Endothelial cell of umbilical vein (primary cell): ENCODE data around the gene IFITM2. TPM values are rescaled to one million over a fixed set of nuclear protein-coding genes. Genes with fewer than 3 reads are reported as not detected.

Experiments used
- BruUV-seq: library from RNA; stranded (reverse); fragments of 400-500 nt; replicated peaks from 2 replicates; lab custom pipeline; 2021; lab: Mats Ljungman, UMichigan
- CTCF ChIA-PET: fragments of 300-600, 350-600 bp; sonication (Branson Sonifier 250); formaldehyde crosslinking; loops from one replicate; lab custom pipeline; 2021; ENCODE audit warnings: antibody characterized with exemption, inconsistent platforms; lab: Charles Lee
- POLR2A ChIA-PET: fragments of 300-600, 350-600 bp; sonication (Branson Sonifier 250); formaldehyde crosslinking; loops from one replicate; lab custom pipeline; 2021; ENCODE audit warnings: antibody characterized with exemption, inconsistent platforms; lab: Charles Lee
- DNase-seq: peaks from one replicate; pipeline ENCODE4 v3.0.0-alpha.2; 2011; ENCODE audit warnings: low read depth, low spot score
- FAIRE-seq: peaks from 2 replicates; lab custom pipeline; 2011; peaks lifted over from hg19 to GRCh38; lab: Jason Lieb, UNC
- H2AFZ ChIP-seq: 2 replicates; pipeline ENCODE4 v1.6.0; 2012; ENCODE audit warnings: low read depth, low read length, control low read depth, inconsistent platforms
- H3K27ac ChIP-seq: 2 replicates; pipeline ENCODE4 v1.5.1; 2011; ENCODE audit warnings: low read depth, mild to moderate bottlenecking, control low read depth, low read length, moderate library complexity; ENCODE audit not compliant: insufficient read depth
- H3K27me3 ChIP-seq, 2 experiments: 2 replicates each; pipeline versions ENCODE4 v1.6.0 to v1.6.1; 2011; ENCODE audit warnings: low read length in 2 of 2, mixed read lengths in 1 of 2; ENCODE audit not compliant: control insufficient read depth in 2 of 2, insufficient read depth in 2 of 2
- H3K36me3 ChIP-seq, 2 experiments: 2 replicates in 1 of 2; 3 replicates in 1 of 2; pipeline ENCODE4 v1.5.1; 2011; ENCODE audit warnings: low read length in 2 of 2, mild to moderate bottlenecking in 1 of 2, moderate library complexity in 1 of 2; ENCODE audit not compliant: control insufficient read depth in 2 of 2, insufficient read depth in 2 of 2; ENCODE audit errors: extremely low read depth in 1 of 2
- H3K4me1 ChIP-seq: 3 replicates; pipeline ENCODE4 v1.5.1; 2011; ENCODE audit warnings: mild to moderate bottlenecking, low read length; ENCODE audit not compliant: control insufficient read depth, insufficient read depth; ENCODE audit errors: extremely low read depth
- H3K4me2 ChIP-seq: 2 replicates; pipeline ENCODE4 v1.6.1; 2011; ENCODE audit warnings: low read length, control low read depth, mixed read lengths; ENCODE audit not compliant: insufficient read depth
- H3K4me3 ChIP-seq, 3 experiments: fragments of 200-600 bp in 1 of 3; sonication (generic), shearing (Covaris generic) in 1 of 3; replicated peaks in 1 of 3; 2 replicates each; pipeline ENCODE4 v1.5.1; 2011 to 2016; ENCODE audit warnings: control low read depth in 3 of 3, low read length in 3 of 3, mild to moderate bottlenecking in 2 of 3, inconsistent platforms in 1 of 3, low read depth in 1 of 3, moderate library complexity in 1 of 3; ENCODE audit not compliant: insufficient read depth in 1 of 3
- H3K79me2 ChIP-seq: 2 replicates; pipeline ENCODE4 v1.6.0; 2012; ENCODE audit warnings: low read length, inconsistent platforms; ENCODE audit not compliant: control insufficient read depth, insufficient read depth
- H3K9ac ChIP-seq: replicated peaks from 2 replicates; pipeline ENCODE3; 2011; ENCODE audit warnings: low read length, control low read depth; ENCODE audit not compliant: insufficient read depth; ENCODE audit errors: extremely low read depth
- H3K9me1 ChIP-seq: replicated peaks from 3 replicates; pipeline ENCODE4 v1.6.0; 2011; ENCODE audit warnings: mild to moderate bottlenecking, low read length; ENCODE audit not compliant: control insufficient read depth, insufficient read depth; ENCODE audit errors: extremely low read depth
- H3K9me3 ChIP-seq: replicated peaks from 2 replicates; pipeline ENCODE4 v1.5.1; 2012; ENCODE audit warnings: low read length, inconsistent platforms; ENCODE audit not compliant: control insufficient read depth, insufficient read depth
- H4K20me1 ChIP-seq: replicated peaks from 2 replicates; pipeline ENCODE3; 2011; ENCODE audit warnings: mild to moderate bottlenecking, low read length; ENCODE audit not compliant: control insufficient read depth, insufficient read depth; ENCODE audit errors: extremely low read depth
- EZH2 ChIP-seq: IDR thresholded peaks from 2 replicates; pipeline ENCODE4 v1.6.1; 2012; ENCODE audit warnings: borderline replicate concordance, low read depth, mild to moderate bottlenecking, moderate library complexity, low read length, inconsistent platforms; ENCODE audit not compliant: severe bottlenecking
- FOS ChIP-seq: IDR thresholded peaks from 2 replicates; pipeline ENCODE4 v1.6.1; 2011; ENCODE audit warnings: mild to moderate bottlenecking, low read length, moderate library complexity, borderline replicate concordance; ENCODE audit not compliant: insufficient read depth
- GATA2 ChIP-seq: IDR thresholded peaks from 2 replicates; pipeline ENCODE4 v1.7.0; 2011; ENCODE audit warnings: low read depth, mild to moderate bottlenecking, moderate library complexity, mixed read lengths, low read length; ENCODE audit not compliant: insufficient read length, insufficient read depth
- JUN ChIP-seq: IDR thresholded peaks from 2 replicates; pipeline ENCODE4 v1.6.1; 2011; ENCODE audit warnings: borderline replicate concordance, low read depth; ENCODE audit not compliant: insufficient read length, insufficient read depth
- MYC ChIP-seq: IDR thresholded peaks from one replicate; pipeline ENCODE4 v1.6.1; 2011; ENCODE audit warnings: mild to moderate bottlenecking, low read depth, low read length
- POLR2A ChIP-seq: IDR thresholded peaks from 2 replicates; pipeline ENCODE4 v1.6.1; 2012; ENCODE audit warnings: low read depth, mild to moderate bottlenecking, control low read depth, low read length
- POLR2AphosphoS5 ChIP-seq: IDR thresholded peaks from 2 replicates; pipeline ENCODE4 v1.6.1; 2012; ENCODE audit warnings: low read depth, mild to moderate bottlenecking, control low read depth, low read length, moderate library complexity; ENCODE audit not compliant: insufficient read depth
- dilution Hi-C: fragments of 300-500 bp; cut with MboI; formaldehyde crosslinking; loops from one replicate; pipeline ENCODE4 v1.15.0; 2019; ENCODE audit warnings: low sequenced_read_pairs; ENCODE audit not compliant: extremely low pct_ligation_motif_present
- intact Hi-C: fragments of 100-400 bp; cut with micrococcal nuclease; formaldehyde crosslinking; loops from one replicate; pipeline ENCODE4 v1.10.0; 2022
- polyA plus RNA-seq, 4 experiments: library from polyadenylated mRNA; depleted of rRNA in 3 of 4; stranded (reverse) in 3 of 4; unstranded in 1 of 4; fragments of >200 nt; gene quantifications; 2 replicates each; pipeline versions ENCODE4 v1.2.1 to v1.2.3, GENCODE V29; 2011 to 2012; ENCODE audit warnings: missing spikeins in 1 of 4
- total RNA-seq: library from RNA; stranded (reverse); gene quantifications from 2 replicates; pipeline ENCODE4 v1.2.3, GENCODE V29; 2021
- TF ChIP-seq, protein P1 (sequence below), 2 donors: IDR thresholded peaks; 1 replicate in 1 of 2; 2 replicates in 1 of 2; pipeline ENCODE4 v1.5.1; 2011; ENCODE audit warnings: low read length in 2 of 2, mild to moderate bottlenecking in 2 of 2, moderate library complexity in 2 of 2, control low read depth in 1 of 2, inconsistent platforms in 1 of 2, low read depth in 1 of 2; ENCODE audit not compliant: insufficient read depth in 1 of 2; ENCODE audit errors: extremely low read depth in 1 of 2
- TF ChIP-seq, protein P2 (sequence below): IDR thresholded peaks from 2 replicates; pipeline ENCODE4 v1.6.1; 2011; ENCODE audit not compliant: insufficient read depth, insufficient read length

Gene IFITM2
- total and polyA plus RNA-seq, 2 donors (not counting 3 experiments of a cell fraction or from before 2014, with no cell fraction given) = 219 to 1,135 TPM

DNA sequence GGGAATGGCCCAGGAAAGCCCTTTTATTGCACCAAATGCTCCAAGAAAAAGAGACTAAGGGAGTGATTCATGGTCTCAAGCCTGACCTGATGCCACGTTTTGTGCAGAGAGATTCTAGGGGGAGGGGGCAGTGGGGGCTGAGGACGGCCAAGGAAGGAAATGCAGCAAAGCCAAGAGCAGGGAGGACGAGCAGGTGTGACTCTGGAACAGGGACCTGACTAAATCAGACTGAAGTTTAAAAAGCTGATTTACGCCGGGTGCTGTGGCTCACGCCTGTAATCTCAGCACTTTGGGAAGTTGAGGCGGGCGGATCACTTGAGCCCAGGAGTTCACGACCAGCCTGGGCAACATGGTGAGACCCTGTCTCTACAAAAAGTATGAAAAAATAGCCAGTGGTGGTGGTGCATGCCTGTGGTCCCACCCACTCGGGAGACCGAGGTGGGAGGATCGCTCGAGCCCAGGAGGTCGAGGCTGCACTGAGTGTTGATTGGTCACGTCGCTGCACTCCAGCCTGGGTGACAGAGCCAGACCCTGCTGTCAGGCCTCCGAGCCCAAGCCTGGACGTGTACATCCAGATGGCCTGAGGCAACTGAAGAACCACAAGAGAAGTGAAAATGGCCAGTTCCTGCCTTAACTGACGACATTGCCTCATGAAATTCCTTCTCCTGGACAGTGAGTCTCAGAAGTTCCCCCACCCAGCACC lies 23.9 kb downstream of the IFITM2 start:
- no peak for FAIRE-seq
- Histone ChIP-seq H3K9me3 (no peaks in the 10 kb centered on the region), H4K20me1 (no peaks in the 10 kb centered on the region), H3K27ac (no peak overlapping the region), H3K4me1 (peaks cover 25% of the 10 kb centered on the region), H3K4me2 (no peak overlapping the region), H3K36me3 (no peaks in the 10 kb centered on the region), H2AFZ (no peak overlapping the region), H3K9ac (no peak overlapping the region), H3K4me3 (no peak overlapping the region), H3K79me2 (no peaks in the 10 kb centered on the region), H3K9me1 (no peaks in the 10 kb centered on the region), H3K27me3 (no peaks in the 10 kb centered on the region)
- intact Hi-C loops (no loop called here), dilution Hi-C loops (no loop called here)
- ChIA-PET POLR2A (no interaction called here), CTCF (interaction anchor here (1.1 kb wide), 1 partner anchor 24 kb away, joined by 3 read pairs; no protein-coding TSS in a partner anchor)
- no peak for DNase-seq
- no TSS peak for BruUV-seq
- TF ChIP-seq MYC (no peak), GATA2 (no peak), POLR2AphosphoS5 (no peak), FOS (no peak), JUN (no peak), POLR2A (no peak), EZH2 (no peak)
- TF ChIP-seq, protein P1, sequence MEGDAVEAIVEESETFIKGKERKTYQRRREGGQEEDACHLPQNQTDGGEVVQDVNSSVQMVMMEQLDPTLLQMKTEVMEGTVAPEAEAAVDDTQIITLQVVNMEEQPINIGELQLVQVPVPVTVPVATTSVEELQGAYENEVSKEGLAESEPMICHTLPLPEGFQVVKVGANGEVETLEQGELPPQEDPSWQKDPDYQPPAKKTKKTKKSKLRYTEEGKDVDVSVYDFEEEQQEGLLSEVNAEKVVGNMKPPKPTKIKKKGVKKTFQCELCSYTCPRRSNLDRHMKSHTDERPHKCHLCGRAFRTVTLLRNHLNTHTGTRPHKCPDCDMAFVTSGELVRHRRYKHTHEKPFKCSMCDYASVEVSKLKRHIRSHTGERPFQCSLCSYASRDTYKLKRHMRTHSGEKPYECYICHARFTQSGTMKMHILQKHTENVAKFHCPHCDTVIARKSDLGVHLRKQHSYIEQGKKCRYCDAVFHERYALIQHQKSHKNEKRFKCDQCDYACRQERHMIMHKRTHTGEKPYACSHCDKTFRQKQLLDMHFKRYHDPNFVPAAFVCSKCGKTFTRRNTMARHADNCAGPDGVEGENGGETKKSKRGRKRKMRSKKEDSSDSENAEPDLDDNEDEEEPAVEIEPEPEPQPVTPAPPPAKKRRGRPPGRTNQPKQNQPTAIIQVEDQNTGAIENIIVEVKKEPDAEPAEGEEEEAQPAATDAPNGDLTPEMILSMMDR (IDR thresholded peaks at IDR 0.05; ENCODE audit: extremely low read depth in 1 of 2, insufficient read depth in 1 of 2, low read depth in 1 of 2, low read length in 2 of 2) = no peak
- TF ChIP-seq, protein P2, sequence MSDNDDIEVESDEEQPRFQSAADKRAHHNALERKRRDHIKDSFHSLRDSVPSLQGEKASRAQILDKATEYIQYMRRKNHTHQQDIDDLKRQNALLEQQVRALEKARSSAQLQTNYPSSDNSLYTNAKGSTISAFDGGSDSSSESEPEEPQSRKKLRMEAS = no peak
